ENCODE measurements around the gene ACTR10.

DNA sequence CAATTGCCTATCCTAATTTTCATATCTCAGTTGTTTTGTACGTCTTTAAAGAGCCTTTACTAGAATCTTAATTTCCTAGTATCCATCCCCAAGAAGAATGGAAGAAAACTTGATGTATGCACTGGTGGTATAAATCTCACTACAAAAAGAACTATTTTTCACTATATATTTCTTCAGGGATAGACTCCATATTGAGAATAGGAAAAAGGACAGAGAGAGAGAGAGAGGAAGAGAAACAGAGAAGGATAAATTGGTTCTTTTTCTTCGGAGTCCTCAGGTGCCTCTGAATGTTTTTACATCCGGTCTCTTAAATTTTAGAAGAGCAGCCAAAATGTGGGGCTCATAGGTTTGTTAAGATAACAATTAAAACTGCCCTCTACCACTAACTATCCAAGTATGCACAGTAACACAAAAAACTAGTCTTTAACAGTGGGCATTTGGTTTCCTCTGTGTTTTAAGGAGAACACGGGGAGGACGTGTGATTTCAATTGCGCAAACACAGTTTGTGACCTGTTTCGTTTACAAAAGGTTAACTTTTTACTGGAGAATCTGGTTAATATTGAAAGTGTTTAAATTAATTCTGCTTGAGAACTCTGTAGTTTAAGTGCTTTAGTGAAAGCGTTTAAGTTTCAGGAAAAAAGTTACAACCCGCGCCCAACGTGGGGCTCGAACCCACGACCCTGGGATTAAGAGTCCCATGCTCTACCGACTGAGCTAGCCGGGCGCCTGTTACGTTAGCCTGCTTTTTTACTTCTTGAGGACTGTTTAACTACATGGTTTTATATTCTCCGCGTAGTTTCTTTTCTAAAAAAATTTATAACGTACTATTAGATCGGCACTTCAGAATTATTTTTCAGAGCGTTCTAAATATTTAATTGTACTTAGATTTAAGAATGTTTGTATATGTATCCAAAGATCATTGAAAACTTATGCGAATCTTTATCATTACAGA is 39.6 kb downstream of the ACTR10 start:
- TF ChIP-seq, protein P1, sequence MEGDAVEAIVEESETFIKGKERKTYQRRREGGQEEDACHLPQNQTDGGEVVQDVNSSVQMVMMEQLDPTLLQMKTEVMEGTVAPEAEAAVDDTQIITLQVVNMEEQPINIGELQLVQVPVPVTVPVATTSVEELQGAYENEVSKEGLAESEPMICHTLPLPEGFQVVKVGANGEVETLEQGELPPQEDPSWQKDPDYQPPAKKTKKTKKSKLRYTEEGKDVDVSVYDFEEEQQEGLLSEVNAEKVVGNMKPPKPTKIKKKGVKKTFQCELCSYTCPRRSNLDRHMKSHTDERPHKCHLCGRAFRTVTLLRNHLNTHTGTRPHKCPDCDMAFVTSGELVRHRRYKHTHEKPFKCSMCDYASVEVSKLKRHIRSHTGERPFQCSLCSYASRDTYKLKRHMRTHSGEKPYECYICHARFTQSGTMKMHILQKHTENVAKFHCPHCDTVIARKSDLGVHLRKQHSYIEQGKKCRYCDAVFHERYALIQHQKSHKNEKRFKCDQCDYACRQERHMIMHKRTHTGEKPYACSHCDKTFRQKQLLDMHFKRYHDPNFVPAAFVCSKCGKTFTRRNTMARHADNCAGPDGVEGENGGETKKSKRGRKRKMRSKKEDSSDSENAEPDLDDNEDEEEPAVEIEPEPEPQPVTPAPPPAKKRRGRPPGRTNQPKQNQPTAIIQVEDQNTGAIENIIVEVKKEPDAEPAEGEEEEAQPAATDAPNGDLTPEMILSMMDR (IDR thresholded peaks at IDR 0.05), result no peak
- TF ChIP-seq POLR2A (IDR thresholded peaks at IDR 0.05), result no peak
